ENCODE data around the gene MYO16. TPM values are rescaled to one million over a fixed set of nuclear protein-coding genes. Genes with fewer than 3 reads are reported as not detected.

The MYO16 gene
- total RNA-seq, 4 donors from 2014 or later, result under 0.01 to 0.21 TPM; not detected in 2

DNA sequence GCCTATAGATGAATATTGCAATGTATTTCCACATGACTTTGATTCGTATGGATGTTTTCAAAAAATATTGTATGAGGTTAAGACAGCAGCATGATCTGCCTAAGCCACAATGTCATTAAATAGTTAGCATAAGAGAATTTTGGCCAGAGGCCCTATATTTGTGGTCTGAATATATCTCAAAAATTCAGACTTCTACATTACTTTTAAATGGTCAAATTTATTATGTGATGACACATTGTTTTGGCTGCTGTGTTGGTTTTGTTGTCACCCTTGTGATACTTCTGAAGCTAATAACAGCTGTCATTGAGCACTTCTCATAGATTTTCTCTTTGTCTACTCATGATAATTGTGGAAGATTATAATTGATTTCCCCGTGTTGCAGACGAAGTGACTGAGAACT, 288.2 kb downstream of the MYO16 start:
- H3K9me3 ChIP-seq, result no peaks in the 10 kb centered on the region
- TF ChIP-seq POLR2A (IDR thresholded peaks at IDR 0.05) (no peak), EP300 (IDR thresholded peaks at IDR 0.05) (no peak)
- TF ChIP-seq, protein P1, sequence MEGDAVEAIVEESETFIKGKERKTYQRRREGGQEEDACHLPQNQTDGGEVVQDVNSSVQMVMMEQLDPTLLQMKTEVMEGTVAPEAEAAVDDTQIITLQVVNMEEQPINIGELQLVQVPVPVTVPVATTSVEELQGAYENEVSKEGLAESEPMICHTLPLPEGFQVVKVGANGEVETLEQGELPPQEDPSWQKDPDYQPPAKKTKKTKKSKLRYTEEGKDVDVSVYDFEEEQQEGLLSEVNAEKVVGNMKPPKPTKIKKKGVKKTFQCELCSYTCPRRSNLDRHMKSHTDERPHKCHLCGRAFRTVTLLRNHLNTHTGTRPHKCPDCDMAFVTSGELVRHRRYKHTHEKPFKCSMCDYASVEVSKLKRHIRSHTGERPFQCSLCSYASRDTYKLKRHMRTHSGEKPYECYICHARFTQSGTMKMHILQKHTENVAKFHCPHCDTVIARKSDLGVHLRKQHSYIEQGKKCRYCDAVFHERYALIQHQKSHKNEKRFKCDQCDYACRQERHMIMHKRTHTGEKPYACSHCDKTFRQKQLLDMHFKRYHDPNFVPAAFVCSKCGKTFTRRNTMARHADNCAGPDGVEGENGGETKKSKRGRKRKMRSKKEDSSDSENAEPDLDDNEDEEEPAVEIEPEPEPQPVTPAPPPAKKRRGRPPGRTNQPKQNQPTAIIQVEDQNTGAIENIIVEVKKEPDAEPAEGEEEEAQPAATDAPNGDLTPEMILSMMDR (IDR thresholded peaks at IDR 0.05), result no peak
- H3K27me3 ChIP-seq, result no peaks in the 10 kb centered on the region
- no peak overlapping the region for H3K4me3 ChIP-seq
- no peaks in the 10 kb centered on the region for H3K36me3 ChIP-seq
- DNase-seq (ENCODE audit: low spot score in 2 of 2), result no peak
- H3K27ac ChIP-seq, result peak overlapping the region in 1 of 4 donors; percentile 50
- peaks cover 0 to 43% (median 3%) of the 10 kb centered on the region in 4 donors for H3K4me1 ChIP-seq
- WGBS, 2 donors, result 31 to 40% methylated on average over 3 of the region's 3 CpGs

DNA sequence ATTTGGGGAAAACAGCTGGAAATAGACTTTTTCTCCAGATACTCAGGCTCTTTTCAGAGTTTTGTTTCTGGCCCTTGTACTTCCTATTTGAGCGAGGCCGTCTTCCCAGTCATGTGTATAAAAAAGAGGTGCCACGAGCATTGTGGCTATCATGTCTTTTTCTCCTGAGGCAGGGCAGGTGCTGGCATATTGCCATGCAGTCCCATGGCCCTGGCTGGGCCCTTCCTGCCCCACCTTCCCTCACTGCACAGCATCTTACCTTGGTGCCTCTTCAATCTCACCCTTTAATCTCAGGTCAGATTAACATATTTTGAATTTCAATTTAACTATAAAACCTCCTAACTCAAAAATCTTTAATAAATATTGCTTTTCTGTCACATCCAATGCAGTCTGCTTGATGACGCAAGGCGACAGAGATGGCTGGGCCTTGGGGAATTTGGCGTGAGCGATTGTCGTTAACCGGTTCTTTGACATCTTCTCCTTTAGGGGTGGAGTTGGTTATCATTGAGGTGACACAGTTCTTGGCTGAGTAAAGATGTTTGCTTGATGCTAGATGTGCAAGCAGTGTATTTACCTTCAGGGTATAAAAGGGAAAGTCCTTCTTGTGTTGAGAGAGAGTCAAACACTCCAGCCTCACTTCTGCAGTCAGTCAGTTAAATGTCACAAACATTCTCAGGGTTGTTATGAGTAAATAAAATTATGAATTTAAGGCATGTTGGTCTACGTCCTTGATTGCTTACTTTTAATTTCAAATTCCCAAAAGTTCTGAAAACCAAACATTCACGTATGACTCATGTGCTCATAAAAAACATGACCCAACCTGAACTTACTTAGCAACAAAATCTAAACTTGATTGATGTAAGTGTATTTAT, 289.9 kb downstream of the MYO16 start:
- H3K4me3 ChIP-seq, result no peak overlapping the region

DNA sequence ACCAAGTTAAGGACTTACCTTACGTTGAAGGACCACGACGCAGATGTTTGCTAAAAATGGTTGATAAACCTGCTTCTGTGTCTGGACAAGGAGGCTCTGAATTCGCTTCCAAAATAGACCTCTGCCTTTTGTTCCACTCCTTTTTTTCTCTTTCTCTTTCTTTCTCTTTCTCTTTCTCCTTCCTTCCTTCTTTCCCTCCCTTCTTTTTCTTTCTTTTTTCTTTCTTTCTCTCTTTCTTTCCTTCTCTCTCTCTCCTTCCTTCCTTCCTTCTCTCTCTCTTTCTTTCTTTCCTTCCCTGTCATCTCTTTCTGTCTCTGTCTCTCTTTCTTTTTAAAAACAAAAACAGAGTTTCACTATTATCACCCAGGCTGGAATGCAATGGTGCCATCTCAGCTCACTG, 290.7 kb downstream of the MYO16 start:
- H3K9me3 ChIP-seq, result no peaks in the 10 kb centered on the region
- 70 to 71% methylated on average over 4 of the region's 4 CpGs for WGBS, 2 donors
- peaks cover 0 to 32% (median 3%) of the 10 kb centered on the region in 4 donors for H3K4me1 ChIP-seq
- no peaks in the 10 kb centered on the region for H3K36me3 ChIP-seq
- TF ChIP-seq POLR2A (IDR thresholded peaks at IDR 0.05), result no peak
- TF ChIP-seq, protein P1 (IDR thresholded peaks at IDR 0.05), result no peak
- no peak for TF ChIP-seq EP300 (IDR thresholded peaks at IDR 0.05)
- H3K27me3 ChIP-seq, result no peaks in the 10 kb centered on the region
- no peak for DNase-seq (ENCODE audit: low spot score in 2 of 2)
- H3K27ac ChIP-seq, result no peak overlapping the region
- no peak overlapping the region for H3K4me3 ChIP-seq

More for the DNA sequence above, 289.9 kb downstream of the MYO16 start:
- no peak for TF ChIP-seq EP300 (IDR thresholded peaks at IDR 0.05)
- TF ChIP-seq, protein P1 (IDR thresholded peaks at IDR 0.05), result no peak
- TF ChIP-seq POLR2A (IDR thresholded peaks at IDR 0.05), result no peak
- H3K9me3 ChIP-seq, result no peaks in the 10 kb centered on the region
- no peak overlapping the region for H3K27ac ChIP-seq
- no peaks in the 10 kb centered on the region for H3K36me3 ChIP-seq
- DNase-seq (ENCODE audit: low spot score in 2 of 2), result no peak
- peaks cover 0 to 41% (median 3%) of the 10 kb centered on the region in 4 donors for H3K4me1 ChIP-seq
- H3K27me3 ChIP-seq, result no peaks in the 10 kb centered on the region
- 80 to 81% methylated on average over 11 of the region's 11 CpGs for WGBS, 2 donors

DNA sequence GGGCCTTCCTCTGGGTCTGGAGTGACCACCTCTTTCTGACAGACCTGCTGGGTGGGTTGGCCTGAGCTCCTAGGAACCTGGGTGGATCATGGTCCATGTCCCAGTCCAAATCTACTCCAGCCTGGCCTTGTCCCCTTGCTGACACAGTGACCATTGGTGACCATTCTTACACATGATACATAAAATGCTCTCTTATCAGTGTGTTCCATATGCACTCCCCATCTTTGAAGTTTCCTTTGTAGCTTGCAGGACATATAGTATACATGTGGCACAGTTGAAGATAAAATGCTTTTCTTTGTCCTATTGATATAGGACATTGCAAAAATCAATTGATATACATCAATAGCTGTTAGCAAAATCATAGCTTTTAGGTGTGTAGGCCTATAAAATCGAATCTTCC, 291.8 kb downstream of the MYO16 start:
- TF ChIP-seq EP300 (IDR thresholded peaks at IDR 0.05) (no peak), POLR2A (IDR thresholded peaks at IDR 0.05) (no peak)
- TF ChIP-seq, protein P1 (IDR thresholded peaks at IDR 0.05), result no peak
- no peaks in the 10 kb centered on the region for H3K36me3 ChIP-seq
- H3K27me3 ChIP-seq, result no peaks in the 10 kb centered on the region
- H3K27ac ChIP-seq, result no peak overlapping the region
- no peak overlapping the region for H3K4me3 ChIP-seq
- H3K4me1 ChIP-seq, result peaks cover 0 to 26% (median 0%) of the 10 kb centered on the region in 4 donors
- WGBS, 2 donors, result 77 to 85% methylated on average over 1 of the region's 1 CpG
- H3K9me3 ChIP-seq, result no peaks in the 10 kb centered on the region
- no peak for DNase-seq (ENCODE audit: low spot score in 2 of 2)

DNA sequence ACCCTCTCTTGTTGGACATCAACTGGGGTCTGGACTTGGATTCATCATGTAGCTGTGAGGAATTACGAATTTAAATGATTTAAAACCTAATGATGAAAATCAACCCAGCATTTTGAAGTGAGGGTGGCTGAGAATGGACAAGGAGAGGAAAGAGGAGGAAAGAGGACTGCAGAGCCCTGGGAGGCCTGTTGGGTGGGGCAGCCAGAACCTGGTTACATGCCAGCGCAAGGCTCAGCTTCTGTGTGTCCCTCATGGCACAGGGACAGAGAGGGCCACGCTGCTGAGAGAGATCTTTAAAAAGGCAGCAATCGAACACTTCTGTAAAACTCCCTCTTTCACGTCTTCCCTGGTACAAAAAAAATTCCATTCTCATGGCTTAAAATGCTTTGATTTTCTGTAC, 292.7 kb downstream of the MYO16 start:
- DNase-seq (ENCODE audit: low spot score in 2 of 2), result no peak
- no peak overlapping the region for H3K4me3 ChIP-seq
- H3K27me3 ChIP-seq, result no peaks in the 10 kb centered on the region
- no peaks in the 10 kb centered on the region for H3K36me3 ChIP-seq
- peaks cover 0 to 17% (median 0%) of the 10 kb centered on the region in 4 donors for H3K4me1 ChIP-seq
- no peak for TF ChIP-seq EP300 (IDR thresholded peaks at IDR 0.05)
- TF ChIP-seq POLR2A (IDR thresholded peaks at IDR 0.05), result no peak
- TF ChIP-seq, protein P1 (IDR thresholded peaks at IDR 0.05), result no peak
- H3K9me3 ChIP-seq, result no peaks in the 10 kb centered on the region
- 81 to 83% methylated on average over 5 of the region's 5 CpGs for WGBS, 2 donors
- no peak overlapping the region for H3K27ac ChIP-seq

Data from tibial nerve (tissue), 4 donors.